TTC549 (cell line): ENCODE measurements around the gene VEGFD.

Experiments used
- FAIRE-seq: peaks from 2 replicates; lab custom pipeline; 2012; peaks lifted over from hg19 to GRCh38; lab: Jason Lieb, UNC

VEGFD gene

GRCh38 chrX:15384304-15384703 is at the start of gene VEGFD:
TSS of gene VEGFD (minus strand) at chrX:15384413. CDS start at chrX:15383946, 467 bp downstream.
- FAIRE-seq: no peak

- FAIRE-seq: no peak
Measured at GRCh38 chrX:15430584-15430983, 46.4 kb upstream of the VEGFD start.

- FAIRE-seq: no peak
Measured at GRCh38 chrX:15430076-15430475, 45.9 kb upstream of the VEGFD start.

- no peak for FAIRE-seq
Measured at GRCh38 chrX:15425024-15425423, 40.8 kb upstream of the VEGFD start.

GRCh38 chrX:15418707-15419181 is 34.5 kb upstream of the VEGFD start:
- no peak for FAIRE-seq

GRCh38 chrX:15418041-15418706 is 34.0 kb upstream of the VEGFD start:
- FAIRE-seq: no peak

GRCh38 chrX:15416133-15416993 is 32.1 kb upstream of the VEGFD start:
- no peak for FAIRE-seq

GRCh38 chrX:15413101-15413500 is 28.9 kb upstream of the VEGFD start:
- FAIRE-seq: no peak

GRCh38 chrX:15410947-15411346 is 26.7 kb upstream of the VEGFD start:
- no peak for FAIRE-seq

GRCh38 chrX:15410430-15410829 is 26.2 kb upstream of the VEGFD start:
- no peak for FAIRE-seq

GRCh38 chrX:15405846-15406245 is 21.6 kb upstream of the VEGFD start:
- FAIRE-seq: no peak

- FAIRE-seq: no peak
Measured at GRCh38 chrX:15404401-15405096, 20.3 kb upstream of the VEGFD start.

- no peak for FAIRE-seq
Measured at GRCh38 chrX:15401378-15401777, 17.2 kb upstream of the VEGFD start.

GRCh38 chrX:15399962-15400391 is 15.8 kb upstream of the VEGFD start:
- FAIRE-seq: no peak

- FAIRE-seq: no peak
Measured at GRCh38 chrX:15398874-15399273, 14.7 kb upstream of the VEGFD start.

- no peak for FAIRE-seq
Measured at GRCh38 chrX:15395789-15396188, 11.6 kb upstream of the VEGFD start.

GRCh38 chrX:15391850-15392249 is 7.6 kb upstream of the VEGFD start:
- no peak for FAIRE-seq

GRCh38 chrX:15382813-15383212 is 1.4 kb downstream of the VEGFD start:
- FAIRE-seq: no peak

- no peak for FAIRE-seq
Measured at GRCh38 chrX:15376956-15377355, 7.3 kb downstream of the VEGFD start.

GRCh38 chrX:15373976-15374375 is 10.2 kb downstream of the VEGFD start:
- FAIRE-seq: no peak

- FAIRE-seq: no peak
Measured at GRCh38 chrX:15366506-15367352, 17.5 kb downstream of the VEGFD start.

- FAIRE-seq: no peak
Measured at GRCh38 chrX:15359701-15360100, 24.5 kb downstream of the VEGFD start.
